Thyroid gland (tissue), 4 donors: ENCODE results near the gene LKAAEAR1. TPM values are rescaled to one million over a fixed set of nuclear protein-coding genes. Genes with fewer than 3 reads are reported as not detected.

Source experiments
- DNase-seq, 2 donors: peaks; one replicate each; pipeline ENCODE4 v3.0.0-alpha.2; 2019
- H3K27ac ChIP-seq, 3 donors: fragments of 200-600 bp; sonication (generic); 1 replicate in 2 of 3; 2 replicates in 1 of 3; pipeline ENCODE4 v1.5.1; 2016 to 2019; ENCODE audit warnings: mild to moderate bottlenecking in 1 of 3, moderate library complexity in 1 of 3
- H3K27me3 ChIP-seq: fragments of 200-600 bp; sonication (generic); one replicate; pipeline ENCODE4 v1.5.1; 2019
- H3K36me3 ChIP-seq, 2 donors: fragments of 200-600 bp; sonication (generic); one replicate each; pipeline ENCODE4 v1.5.1; 2016 to 2019
- H3K4me1 ChIP-seq, 2 donors: fragments of 200-600 bp; sonication (generic); one replicate each; pipeline ENCODE4 v1.5.1; 2017 to 2019
- H3K4me3 ChIP-seq, 3 donors: fragments of 200-600 bp; sonication (generic); replicated peaks in 1 of 3; 1 replicate in 2 of 3; 2 replicates in 1 of 3; pipeline ENCODE4 v1.5.1; 2016; ENCODE audit warnings: mild to moderate bottlenecking in 1 of 3
- H3K9me3 ChIP-seq: fragments of 200-600 bp; sonication (generic); one replicate; pipeline ENCODE4 v1.5.1; 2017
- CTCF ChIP-seq, 6 experiments: fragments of 200-600 bp in 3 of 6; fragments of 450-650 bp in 3 of 6; sonication (generic) in 3 of 6; IDR thresholded peaks; one replicate each; pipeline ENCODE4 v1.5.1; 2016 to 2019; ENCODE audit warnings: antibody characterized with exemption in 6 of 6, mild to moderate bottlenecking in 2 of 6, inconsistent platforms in 1 of 6, moderate library complexity in 1 of 6
- POLR2A ChIP-seq, 2 donors: fragments of 450-650 bp; IDR thresholded peaks; one replicate each; pipeline ENCODE4 v1.6.1; 2017; ENCODE audit warnings: antibody characterized with exemption in 2 of 2, mild to moderate bottlenecking in 2 of 2, moderate library complexity in 1 of 2
- WGBS, 2 donors: methylation state at CpG; one replicate each; pipeline ENCODE4 v1.1.5; 2017; 5-methylcytosine and 5-hydroxymethylcytosine counted together
- intact Hi-C: fragments of 100-400 bp; cut with DNase I; formaldehyde crosslinking; loops from one replicate; pipeline ENCODE4 v1.15.1; 2023
- total RNA-seq, 4 donors: library from RNA; depleted of rRNA; stranded (reverse); fragments of >200 nt; gene quantifications; one replicate each; pipeline ENCODE4 v1.2.3, GENCODE V29; 2016

LKAAEAR1 gene
- total RNA-seq, 4 donors from 2014 or later, result 1.3 to 1.7 TPM; not detected in 2

- WGBS, 2 donors, result 1 to 5% methylated on average over 13 to 23 of the region's 55 CpGs
- no peak for DNase-seq
- Histone ChIP-seq H3K4me3 (peak overlapping the region in 1 of 3 donors; percentile 21), H3K4me1 (peaks cover 7 to 48% of the 10 kb centered on the region in 2 donors), H3K27me3 (no peaks in the 10 kb centered on the region), H3K9me3 (no peaks in the 10 kb centered on the region), H3K36me3 (no peaks in the 10 kb centered on the region), H3K27ac (peak overlapping the region in 2 of 3 donors; percentile 18 to 67)
- TF ChIP-seq CTCF (IDR thresholded peaks at IDR 0.05) (no peak), POLR2A (IDR thresholded peaks at IDR 0.05) (no peak)
- intact Hi-C loops, result no loop called here
Measured at GRCh38 chr20:64042054-64042781, 42.0 kb downstream of the LKAAEAR1 start.

DNA sequence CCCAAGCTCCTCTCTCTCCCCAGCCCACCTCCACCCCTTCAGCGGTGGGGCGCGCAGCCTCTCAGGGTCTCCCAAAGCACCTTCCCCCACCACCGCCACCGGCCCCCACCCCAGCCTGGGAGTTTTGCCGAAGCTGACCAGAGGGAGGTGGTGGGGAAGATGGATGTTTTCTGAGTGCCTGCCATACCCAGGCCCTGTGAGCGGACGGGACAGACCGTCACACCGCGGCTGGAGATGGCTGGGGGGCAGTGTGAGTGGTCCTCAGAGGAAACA, 42.5 kb downstream of the LKAAEAR1 start:
- intact Hi-C loops, result no loop called here
- Histone ChIP-seq H3K9me3 (no peaks in the 10 kb centered on the region), H3K4me1 (peaks cover 7 to 49% of the 10 kb centered on the region in 2 donors), H3K36me3 (no peaks in the 10 kb centered on the region), H3K4me3 (no peak overlapping the region), H3K27me3 (no peaks in the 10 kb centered on the region), H3K27ac (peak overlapping the region in 1 of 3 donors; percentile 67)
- no peak for DNase-seq
- TF ChIP-seq POLR2A (IDR thresholded peaks at IDR 0.05) (no peak), CTCF (IDR thresholded peaks at IDR 0.05) (no peak)
- 23 to 28% methylated on average over 6 to 8 of the region's 11 CpGs for WGBS, 2 donors

DNA sequence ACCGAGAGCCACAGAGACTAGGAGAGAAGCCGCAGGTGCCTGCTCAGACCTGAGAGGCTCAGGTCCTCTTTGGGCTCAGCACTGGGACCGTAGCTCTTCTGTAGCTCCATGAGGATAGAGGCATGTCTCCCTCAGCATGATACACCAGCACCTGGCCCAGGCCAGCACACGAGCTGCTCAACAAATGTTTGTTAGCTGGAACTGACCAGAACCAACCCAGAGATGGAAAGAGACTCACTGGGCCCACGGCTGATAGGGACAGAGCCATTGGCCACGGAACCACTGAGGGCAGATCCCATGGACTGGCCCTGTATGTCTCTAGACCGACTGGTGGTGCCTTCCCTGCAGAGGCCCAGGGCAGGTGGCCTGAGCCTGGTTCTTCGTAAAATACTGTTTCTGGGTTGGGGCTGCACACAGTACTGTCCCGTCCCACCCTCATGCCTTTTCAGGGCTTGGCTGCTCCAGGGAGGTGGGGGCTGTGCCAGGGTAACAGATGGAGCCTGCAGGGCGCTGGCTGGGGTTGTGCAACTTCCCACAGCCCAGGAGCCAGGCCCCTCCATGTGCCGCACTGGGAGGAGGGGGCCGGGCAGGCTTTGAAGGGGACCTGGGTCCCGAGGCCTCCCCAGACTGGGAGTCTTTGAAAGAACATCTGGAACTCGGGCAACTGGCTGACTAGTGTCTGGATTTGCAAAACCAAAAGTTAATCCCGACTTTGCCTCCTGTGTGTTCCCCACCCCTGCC, 43.0 kb downstream of the LKAAEAR1 start:
- 51 to 71% methylated on average over 5 to 6 of the region's 15 CpGs for WGBS, 2 donors
- Histone ChIP-seq H3K36me3 (no peaks in the 10 kb centered on the region), H3K4me3 (no peak overlapping the region), H3K27me3 (no peaks in the 10 kb centered on the region), H3K27ac (peak overlapping the region in 1 of 3 donors; percentile 67), H3K4me1 (peaks cover 7 to 49% of the 10 kb centered on the region in 2 donors), H3K9me3 (no peaks in the 10 kb centered on the region)
- TF ChIP-seq CTCF (IDR thresholded peaks at IDR 0.05) (no peak), POLR2A (IDR thresholded peaks at IDR 0.05) (no peak)
- intact Hi-C loops, result no loop called here
- no peak for DNase-seq

DNA sequence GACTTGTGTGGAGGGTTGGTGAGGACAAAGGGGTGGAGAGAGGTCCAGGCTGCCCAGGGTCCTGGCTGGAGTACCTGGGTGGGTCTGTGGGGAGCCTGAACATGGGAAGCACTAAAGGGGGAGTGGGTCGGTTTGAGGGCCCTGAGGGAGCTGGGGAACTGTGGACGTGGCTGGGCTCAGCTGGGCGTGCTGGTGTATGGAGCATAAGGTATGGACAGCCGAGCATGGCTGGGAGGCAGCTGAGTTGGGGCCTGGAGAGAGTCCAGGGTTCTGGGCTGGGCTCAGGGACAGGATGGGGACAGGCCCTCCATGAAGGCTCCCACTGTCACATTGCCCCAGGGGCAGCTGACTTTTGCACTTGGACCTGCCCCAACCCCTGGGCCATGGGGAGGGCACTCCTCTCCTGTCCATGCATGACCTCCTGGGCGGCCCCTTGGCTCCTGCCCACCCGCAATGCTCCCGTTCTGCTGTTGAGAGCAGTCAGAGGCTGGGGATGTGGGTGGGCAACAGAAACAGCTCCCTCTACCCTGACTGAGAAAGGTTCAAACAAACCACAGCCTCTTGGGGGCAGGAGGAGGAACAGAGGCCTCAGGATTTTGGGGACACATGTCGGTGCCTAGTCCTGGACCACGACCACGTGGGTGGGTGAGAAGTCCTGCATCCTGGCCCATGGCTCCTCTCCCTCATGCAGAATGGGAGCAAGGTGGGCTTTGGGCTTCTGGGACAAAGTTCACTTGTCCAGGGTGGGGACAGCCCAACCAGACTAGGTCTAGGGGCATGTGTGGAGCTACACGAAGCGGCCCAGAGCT, 43.8 kb downstream of the LKAAEAR1 start:
- no peaks in the 10 kb centered on the region for H3K27me3 ChIP-seq
- DNase-seq, result no peak
- no peaks in the 10 kb centered on the region for H3K36me3 ChIP-seq
- intact Hi-C loops, result no loop called here
- WGBS, 2 donors, result 63 to 74% methylated on average over 9 to 10 of the region's 12 CpGs
- H3K4me1 ChIP-seq, result peaks cover 7 to 49% of the 10 kb centered on the region in 2 donors
- no peak for TF ChIP-seq CTCF (IDR thresholded peaks at IDR 0.05)
- no peak for TF ChIP-seq POLR2A (IDR thresholded peaks at IDR 0.05)
- H3K4me3 ChIP-seq, result no peak overlapping the region
- no peak overlapping the region for H3K27ac ChIP-seq
- H3K9me3 ChIP-seq, result no peaks in the 10 kb centered on the region
